AG04449 (cell line): ENCODE measurements around the gene CGB5.
"Not testable (repeated sequence)": the region's sequence is repeated elsewhere in the genome, so short reads cannot be mapped to it uniquely, and the experiment has no call there.

Experiments
- CTCF ChIA-PET: fragments of 350-600 bp; formaldehyde crosslinking; extraction: SDS; loops from one replicate; lab custom pipeline; 2021; ENCODE audit warnings: antibody characterized with exemption; lab: Yijun Ruan, JAX
- POLR2A ChIA-PET: fragments of 400-600, 350-600 bp; formaldehyde crosslinking; extraction: SDS; loops from one replicate; lab custom pipeline; 2020; ENCODE audit warnings: antibody characterized with exemption, inconsistent platforms; lab: Yijun Ruan, JAX
- DNase-seq: peaks from one replicate; pipeline ENCODE4 v3.0.0-alpha.2; 2010; ENCODE audit warnings: low read depth, low spot score
- H3K4me3 ChIP-seq: 2 replicates; pipeline ENCODE4 v1.5.1; 2011; ENCODE audit warnings: low read depth, mild to moderate bottlenecking, control low read depth, low read length
- TF ChIP-seq, protein P1 (sequence below): IDR thresholded peaks from one replicate; pipeline ENCODE4 v1.5.1; 2011; ENCODE audit warnings: mild to moderate bottlenecking, moderate library complexity, low read length, control low read depth, inconsistent platforms; ENCODE audit not compliant: insufficient read depth; ENCODE audit errors: missing control alignments

Gene CGB5

GRCh38 chr19:49016067-49016839 lies 27.4 kb upstream of the CGB5 start:
- TF ChIP-seq, protein P1, sequence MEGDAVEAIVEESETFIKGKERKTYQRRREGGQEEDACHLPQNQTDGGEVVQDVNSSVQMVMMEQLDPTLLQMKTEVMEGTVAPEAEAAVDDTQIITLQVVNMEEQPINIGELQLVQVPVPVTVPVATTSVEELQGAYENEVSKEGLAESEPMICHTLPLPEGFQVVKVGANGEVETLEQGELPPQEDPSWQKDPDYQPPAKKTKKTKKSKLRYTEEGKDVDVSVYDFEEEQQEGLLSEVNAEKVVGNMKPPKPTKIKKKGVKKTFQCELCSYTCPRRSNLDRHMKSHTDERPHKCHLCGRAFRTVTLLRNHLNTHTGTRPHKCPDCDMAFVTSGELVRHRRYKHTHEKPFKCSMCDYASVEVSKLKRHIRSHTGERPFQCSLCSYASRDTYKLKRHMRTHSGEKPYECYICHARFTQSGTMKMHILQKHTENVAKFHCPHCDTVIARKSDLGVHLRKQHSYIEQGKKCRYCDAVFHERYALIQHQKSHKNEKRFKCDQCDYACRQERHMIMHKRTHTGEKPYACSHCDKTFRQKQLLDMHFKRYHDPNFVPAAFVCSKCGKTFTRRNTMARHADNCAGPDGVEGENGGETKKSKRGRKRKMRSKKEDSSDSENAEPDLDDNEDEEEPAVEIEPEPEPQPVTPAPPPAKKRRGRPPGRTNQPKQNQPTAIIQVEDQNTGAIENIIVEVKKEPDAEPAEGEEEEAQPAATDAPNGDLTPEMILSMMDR, result no peak
- H3K4me3 ChIP-seq, result no peak overlapping the region
- CTCF ChIA-PET, result interaction anchor here (0.8 to 11.0 kb wide), 2 partner anchors 17 to 24 kb away, joined by 3 to 146 read pairs; no protein-coding TSS in a partner anchor
- no peak for DNase-seq
- POLR2A ChIA-PET, result no interaction called here

DNA sequence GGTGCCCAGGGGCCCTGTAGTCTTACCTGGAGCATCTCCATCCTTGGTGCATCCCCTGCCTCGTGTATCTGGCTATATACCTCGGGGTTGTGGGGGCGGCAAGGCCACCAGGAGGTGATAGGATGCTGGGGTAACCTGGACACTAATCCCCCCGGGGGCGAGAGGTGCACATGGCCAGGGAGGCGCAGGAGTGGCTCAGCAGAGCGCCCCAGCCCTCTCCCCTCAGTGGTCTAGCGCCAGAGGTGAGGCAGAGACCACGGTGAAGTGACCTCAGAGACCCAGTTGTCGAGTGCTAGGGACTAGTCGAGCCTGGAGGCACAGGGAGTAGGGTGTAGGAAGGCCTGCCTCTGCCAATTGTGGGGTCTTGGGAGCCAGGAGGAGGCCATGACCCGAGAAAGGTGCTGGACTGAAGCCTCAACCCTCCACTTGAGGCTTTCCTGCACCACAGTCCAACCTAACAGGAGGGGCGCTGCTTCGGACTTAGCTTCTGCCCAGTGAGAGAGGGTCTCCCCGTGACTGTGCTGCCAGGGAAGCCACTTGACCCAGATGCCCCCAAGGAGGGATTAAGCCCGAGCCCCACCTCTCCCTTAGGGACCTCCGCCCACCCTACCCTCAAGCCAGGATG lies 26.5 kb upstream of the CGB5 start, which contains the start of gene LHB:
Gene LHB (minus strand): TSS at position 51 of the 625 bp plus-strand sequence. CDS start 10 bp downstream, at position 41.
- ChIA-PET CTCF (interaction anchor here (1.3 to 5.5 kb wide), 9 partner anchors 8 to 229 kb away, joined by 3 to 68 read pairs (median 6); partner anchors contain the start of genes GYS1 and RUVBL2), POLR2A (interaction anchor here (0.5 to 2.0 kb wide), 3 partner anchors 40 to 398 kb away, joined by 3 to 7 read pairs (median 3); partner anchors contain the start of genes CGB7 and SPHK2)
- H3K4me3 ChIP-seq, result peak within 1 kb of the TSS; percentile 50
- no peak for DNase-seq
- TF ChIP-seq, protein P1, result no peak

- peak overlapping the region; percentile 50 for H3K4me3 ChIP-seq
- TF ChIP-seq, protein P1, result peak; percentile 74
- no peak for DNase-seq
- ChIA-PET POLR2A (interaction anchor here (0.5 to 2.0 kb wide), 3 partner anchors 40 to 398 kb away, joined by 3 to 7 read pairs (median 3); partner anchors contain the start of genes CGB7 and SPHK2), CTCF (interaction anchor here (0.6 to 5.5 kb wide), 10 partner anchors 9 to 230 kb away, joined by 3 to 68 read pairs (median 6); partner anchors contain the start of genes CGB7, GYS1 and RUVBL2)
Measured at GRCh38 chr19:49017666-49018351, 25.8 kb upstream of the CGB5 start.

DNA sequence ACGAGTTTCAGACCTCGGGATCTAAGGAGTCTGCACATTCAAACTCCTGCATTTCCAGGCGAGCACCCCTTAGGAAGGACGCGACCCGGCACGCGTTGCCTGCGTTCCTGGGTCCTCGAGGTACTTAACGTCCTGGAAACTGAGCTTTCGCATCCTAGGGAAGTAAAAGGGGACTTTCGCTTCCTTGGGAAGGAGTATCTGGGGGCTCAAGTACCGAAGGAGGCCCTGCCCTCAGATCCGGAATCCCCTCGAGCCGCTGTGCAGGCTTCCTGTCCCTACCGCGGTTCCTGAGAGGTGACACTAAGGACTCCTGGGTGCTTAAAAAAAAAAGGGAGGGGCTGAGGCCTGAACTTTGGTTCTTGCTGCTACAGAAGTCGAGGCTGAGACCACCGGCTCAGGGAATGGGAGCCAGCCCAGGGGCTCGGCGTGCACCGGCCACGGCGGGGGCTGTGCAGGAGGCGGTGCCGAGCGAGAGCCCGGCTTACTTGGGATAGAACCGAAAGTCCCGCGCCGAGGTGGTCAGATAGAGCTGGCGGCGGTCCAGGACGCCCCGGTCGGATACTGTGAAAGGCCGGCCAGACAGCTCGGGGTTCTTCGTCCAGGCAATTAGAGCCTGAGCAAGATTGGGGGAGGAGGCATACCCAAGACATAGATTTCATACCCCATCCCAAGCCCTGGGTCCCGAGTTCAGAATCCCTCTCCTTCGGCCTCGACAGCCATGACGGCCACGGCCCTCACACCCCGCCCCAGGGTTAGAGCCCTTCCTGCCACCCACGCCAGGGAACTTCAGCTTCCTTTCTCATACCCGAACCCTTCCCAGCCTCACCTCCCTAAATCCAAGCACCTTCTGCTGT lies 25.0 kb upstream of the CGB5 start:
- DNase-seq, result not testable (repeated sequence)
- CTCF ChIA-PET, result interaction anchor here (0.6 to 5.5 kb wide), 12 partner anchors 10 to 231 kb away, joined by 3 to 68 read pairs (median 6); partner anchors contain the start of genes CGB7, GYS1 and RUVBL2
- H3K4me3 ChIP-seq, result peak overlapping the region; percentile 50
- POLR2A ChIA-PET, result interaction anchor here (2.0 kb wide), 1 partner anchor 39 kb away, joined by 7 read pairs; the partner anchor contains the start of gene CGB7

DNA sequence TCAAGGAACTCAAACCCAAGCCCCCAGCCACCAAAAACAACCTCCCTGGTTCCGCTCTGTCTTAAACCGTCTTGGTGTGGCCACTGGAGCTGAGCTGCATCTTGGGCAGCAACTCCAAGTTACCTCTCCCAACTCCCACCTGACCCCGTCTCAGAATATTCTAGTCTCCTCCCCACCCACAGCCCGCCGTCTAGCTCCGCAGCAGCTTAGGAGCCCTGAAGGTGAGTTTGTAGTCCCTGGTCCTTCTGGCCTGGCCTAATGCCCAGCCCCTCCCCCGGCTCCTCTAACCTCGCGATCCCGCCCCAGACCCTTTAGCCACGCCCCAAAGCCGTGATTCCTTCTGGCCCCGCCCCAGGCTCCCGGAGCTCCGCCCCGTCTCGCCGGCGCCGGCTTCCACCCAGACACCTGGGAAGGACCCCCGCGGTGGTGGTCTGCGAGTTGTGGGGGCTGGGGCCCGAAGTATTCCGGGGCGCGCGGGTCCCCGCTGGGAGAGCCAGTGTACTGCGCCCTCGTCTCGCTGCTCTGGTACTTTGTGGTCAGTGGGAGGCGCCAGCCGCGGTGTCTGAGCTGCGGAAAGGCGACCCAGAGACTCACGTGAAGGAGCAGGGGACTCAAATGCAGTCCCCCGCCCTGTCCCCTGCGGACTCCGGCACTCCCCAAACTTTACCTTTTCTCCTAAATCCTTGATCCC lies 24.3 kb upstream of the CGB5 start:
- TF ChIP-seq, protein P1, result peak; percentile 11
- ChIA-PET CTCF (interaction anchor here (1.3 to 5.5 kb wide), 7 partner anchors 13 to 179 kb away, joined by 4 to 68 read pairs (median 6); partner anchors contain the start of genes GYS1 and RUVBL2), POLR2A (interaction anchor here (0.6 to 2.0 kb wide), 3 partner anchors 20 to 50 kb away, joined by 3 to 7 read pairs (median 4); partner anchors contain the start of gene CGB7)
- peak overlapping the region; percentile 50 for H3K4me3 ChIP-seq
- no peak for DNase-seq
